Ovary (tissue), 3 donors: ENCODE results near the gene DTD1.

Source experiments
- CTCF ChIP-seq, 3 donors: fragments of 450-650 bp in 2 of 3; fragments of 200-600 bp in 1 of 3; IDR thresholded peaks; one replicate each; pipeline versions ENCODE4 v1.5.1 to v1.8.0; 2016 to 2022; ENCODE audit warnings: antibody characterized with exemption in 3 of 3, mild to moderate bottlenecking in 1 of 3
- POLR2A ChIP-seq: fragments of 450-650 bp; IDR thresholded peaks from one replicate; pipeline ENCODE4 v1.6.1; 2017; ENCODE audit warnings: antibody characterized with exemption, mild to moderate bottlenecking, moderate library complexity
- donor health status: DM: no; HTN: no; CAD: no.

- no peak for TF ChIP-seq POLR2A
- TF ChIP-seq CTCF (IDR thresholded peaks at IDR 0.05), result no peak
These were observed 131.6 kb downstream of the DTD1 start for GRCh38 chr20:18719426-18719825.
